ENCODE data around the gene VWC2L.

Gene VWC2L

GRCh38 chr2:214577769-214578168 lies 166.9 kb downstream of the VWC2L start:
- no peak for FAIRE-seq

GRCh38 chr2:214578442-214578841 lies 167.6 kb downstream of the VWC2L start:
- no peak for FAIRE-seq

More at GRCh38 chr2:214577769-214578168, 166.9 kb downstream of the VWC2L start:
- DNase-seq (ENCODE audit: extremely low spot score, insufficient read length, low read depth): no peak

GRCh38 chr2:214579035-214579434 lies 168.2 kb downstream of the VWC2L start:
- DNase-seq (ENCODE audit: extremely low spot score, insufficient read length, low read depth) (no peak), FAIRE-seq (no peak)

More at GRCh38 chr2:214578442-214578841, 167.6 kb downstream of the VWC2L start:
- no peak for DNase-seq (ENCODE audit: extremely low spot score, insufficient read length, low read depth)

GRCh38 chr2:214587442-214587841 lies 176.6 kb downstream of the VWC2L start:
- DNase-seq (ENCODE audit: extremely low spot score, insufficient read length, low read depth): no peak
- no peak for FAIRE-seq

- FAIRE-seq: no peak
- DNase-seq (ENCODE audit: extremely low spot score, insufficient read length, low read depth): no peak
Measured at GRCh38 chr2:214591366-214591765, 180.5 kb downstream of the VWC2L start.

GRCh38 chr2:214592011-214592410 lies 181.2 kb downstream of the VWC2L start:
- FAIRE-seq (no peak), DNase-seq (ENCODE audit: extremely low spot score, insufficient read length, low read depth) (no peak)

GRCh38 chr2:214593727-214594126 lies 182.9 kb downstream of the VWC2L start:
- no peak for DNase-seq (ENCODE audit: extremely low spot score, insufficient read length, low read depth)
- FAIRE-seq: no peak

- DNase-seq (ENCODE audit: extremely low spot score, insufficient read length, low read depth) (no peak), FAIRE-seq (no peak)
Measured at GRCh38 chr2:214601852-214602633, 191.2 kb downstream of the VWC2L start.

GRCh38 chr2:214604861-214605260 lies 194.0 kb downstream of the VWC2L start:
- DNase-seq (ENCODE audit: extremely low spot score, insufficient read length, low read depth) (no peak), FAIRE-seq (no peak)

GRCh38 chr2:214607051-214607450 lies 196.2 kb downstream of the VWC2L start:
- FAIRE-seq (no peak), DNase-seq (ENCODE audit: extremely low spot score, insufficient read length, low read depth) (no peak)

- DNase-seq (ENCODE audit: extremely low spot score, insufficient read length, low read depth): no peak
- FAIRE-seq: no peak
Measured at GRCh38 chr2:214611015-214611414, 200.2 kb downstream of the VWC2L start.

- DNase-seq (ENCODE audit: extremely low spot score, insufficient read length, low read depth) (no peak), FAIRE-seq (no peak)
Measured at GRCh38 chr2:214624166-214624760, 213.4 kb downstream of the VWC2L start.

GRCh38 chr2:214628091-214628490 lies 217.2 kb downstream of the VWC2L start:
- DNase-seq (ENCODE audit: extremely low spot score, insufficient read length, low read depth) (no peak), FAIRE-seq (no peak)
